ENCODE measurements around the gene GCC2.
"Not testable (repeated sequence)": the region's sequence is repeated elsewhere in the genome, so short reads cannot be mapped to it uniquely, and the experiment has no call there.

The GCC2 gene

DNA sequence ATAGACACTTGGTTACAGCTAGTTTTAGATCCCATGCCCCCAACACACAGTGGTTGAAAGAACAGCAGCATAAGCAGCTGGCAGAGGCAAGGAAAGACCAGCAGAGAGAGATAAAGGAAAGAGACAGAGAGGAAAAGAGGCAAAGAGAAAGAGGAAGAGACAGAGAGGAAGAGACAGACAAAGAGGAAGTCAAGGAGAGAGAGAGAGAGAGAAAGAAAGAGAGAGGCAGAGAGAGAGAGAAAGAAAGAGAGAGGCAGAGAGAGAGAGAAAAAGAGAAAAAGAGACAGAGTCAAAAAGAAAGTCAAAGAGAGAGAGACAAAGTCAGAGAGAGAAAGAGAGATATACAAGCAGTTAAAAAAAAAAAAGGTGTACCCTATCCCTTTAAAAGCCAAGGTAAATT lies 76.3 kb downstream of the GCC2 start:
- DNase-seq (ENCODE audit: low spot score), result not testable (repeated sequence)

DNA sequence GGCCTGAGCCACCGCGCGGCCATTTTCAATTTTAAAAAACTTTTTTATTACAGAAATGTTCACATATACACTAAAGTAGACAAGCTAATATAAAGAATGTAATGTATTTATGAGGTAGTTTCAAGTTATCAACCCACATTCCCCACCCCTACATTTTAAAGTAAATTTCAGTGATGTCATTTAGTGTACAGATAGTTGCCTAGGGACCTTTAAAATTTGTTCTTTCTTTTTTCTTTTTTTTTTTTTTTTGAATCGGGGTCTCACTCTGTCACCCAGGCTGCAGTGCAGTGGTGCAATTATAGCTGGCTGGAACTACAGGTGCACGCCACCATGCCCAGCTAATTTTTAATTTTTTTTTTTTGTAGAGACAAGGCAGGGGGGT lies 82.7 kb downstream of the GCC2 start:
- DNase-seq (ENCODE audit: low spot score), result no peak

DNA sequence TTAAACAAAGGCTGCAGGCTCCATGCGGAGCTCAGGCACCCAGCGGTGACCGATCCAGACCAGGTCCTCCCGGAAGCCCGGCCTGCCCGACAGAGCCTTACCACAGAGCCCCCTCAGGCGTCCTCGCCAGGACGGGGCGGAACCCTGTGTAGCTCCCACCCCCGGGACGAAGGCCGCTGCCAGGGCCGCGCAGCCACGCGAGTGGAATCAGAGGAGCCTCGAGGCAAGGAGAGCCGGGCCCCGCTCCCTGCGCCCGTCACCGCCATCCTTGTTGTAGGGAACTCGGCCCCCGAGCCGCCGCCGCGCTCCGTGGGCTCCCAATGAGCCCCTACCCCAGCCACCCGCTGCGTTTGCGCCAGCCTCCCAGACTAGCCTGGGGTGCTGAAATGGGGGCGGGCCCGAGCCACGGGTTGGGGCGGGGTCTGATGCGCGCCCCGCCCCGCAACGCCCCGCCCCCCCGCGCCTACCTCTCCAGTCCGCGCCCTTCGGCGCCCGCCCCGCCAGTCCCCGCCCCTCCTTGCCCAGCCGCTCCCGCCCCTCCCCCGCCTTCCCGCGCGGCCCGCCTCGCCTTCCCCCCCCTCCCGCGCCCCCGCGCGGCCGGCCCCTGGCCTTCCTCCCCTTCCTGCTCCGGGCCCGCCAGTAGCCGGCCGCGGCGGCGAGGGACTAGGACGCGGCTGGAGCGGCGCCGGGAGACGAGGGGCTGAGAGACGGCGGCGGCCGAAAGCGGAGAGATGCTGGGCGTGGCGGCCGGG lies 85.0 kb downstream of the GCC2 start, which contains the start of gene LIMS1:
Gene LIMS1, plus strand, starts transcription at position 639 of the 752 bp plus-strand sequence. Its CDS starts 93 bp downstream, at position 732.
- DNase-seq (ENCODE audit: low spot score), result peak; percentile 85

DNA sequence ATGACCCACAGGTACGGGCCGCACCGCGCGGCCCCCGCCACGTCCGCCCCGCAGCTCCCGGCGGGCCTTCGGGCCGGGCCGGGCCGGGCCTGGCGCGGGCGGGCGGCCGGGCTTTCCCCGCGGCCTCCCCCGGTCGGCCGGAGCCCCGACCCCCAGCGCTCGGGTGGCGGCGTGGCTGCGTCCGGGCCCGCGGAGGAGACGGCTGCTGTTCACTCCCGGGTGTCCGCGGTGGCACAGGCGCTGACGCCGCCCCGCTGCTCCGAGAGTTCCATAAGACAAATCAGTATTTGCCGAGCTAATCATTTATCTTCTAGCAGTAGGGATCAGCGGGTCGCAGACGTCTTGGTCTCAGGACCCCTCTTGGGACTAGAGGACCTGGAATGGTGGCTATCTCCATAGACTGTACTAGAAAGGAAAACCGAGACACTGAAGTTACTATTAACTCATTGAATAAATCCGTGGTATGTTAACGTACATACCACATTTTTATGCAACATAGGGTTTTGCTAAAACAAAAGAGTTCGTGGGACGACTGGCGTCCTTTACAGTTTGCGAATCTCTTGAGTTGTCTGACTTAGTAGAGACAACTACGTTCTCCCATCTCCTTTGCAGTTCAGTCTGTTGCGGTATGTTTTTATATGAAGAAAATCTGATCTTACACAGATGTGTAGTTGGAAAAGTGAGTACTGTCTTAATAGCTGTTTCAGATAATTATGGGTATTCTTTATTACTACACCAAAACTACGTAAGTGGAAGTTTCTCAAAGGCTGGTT lies 85.8 kb downstream of the GCC2 start:
- DNase-seq (ENCODE audit: low spot score), result peak; percentile 28

DNA sequence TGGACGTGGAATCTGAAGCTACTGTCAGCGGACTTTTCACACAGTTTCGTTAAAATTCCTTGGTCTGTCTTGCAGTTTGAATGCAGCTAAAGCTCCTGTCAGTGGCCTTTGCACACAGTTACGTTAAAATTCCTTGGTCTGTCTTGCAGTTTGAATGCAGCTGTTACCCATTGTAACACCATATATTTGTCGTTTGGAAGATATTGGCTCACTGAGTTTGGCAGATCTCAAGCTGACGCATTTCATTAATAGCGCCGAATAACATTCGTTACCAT lies 86.3 kb downstream of the GCC2 start:
- DNase-seq (ENCODE audit: low spot score), result no peak

DNA sequence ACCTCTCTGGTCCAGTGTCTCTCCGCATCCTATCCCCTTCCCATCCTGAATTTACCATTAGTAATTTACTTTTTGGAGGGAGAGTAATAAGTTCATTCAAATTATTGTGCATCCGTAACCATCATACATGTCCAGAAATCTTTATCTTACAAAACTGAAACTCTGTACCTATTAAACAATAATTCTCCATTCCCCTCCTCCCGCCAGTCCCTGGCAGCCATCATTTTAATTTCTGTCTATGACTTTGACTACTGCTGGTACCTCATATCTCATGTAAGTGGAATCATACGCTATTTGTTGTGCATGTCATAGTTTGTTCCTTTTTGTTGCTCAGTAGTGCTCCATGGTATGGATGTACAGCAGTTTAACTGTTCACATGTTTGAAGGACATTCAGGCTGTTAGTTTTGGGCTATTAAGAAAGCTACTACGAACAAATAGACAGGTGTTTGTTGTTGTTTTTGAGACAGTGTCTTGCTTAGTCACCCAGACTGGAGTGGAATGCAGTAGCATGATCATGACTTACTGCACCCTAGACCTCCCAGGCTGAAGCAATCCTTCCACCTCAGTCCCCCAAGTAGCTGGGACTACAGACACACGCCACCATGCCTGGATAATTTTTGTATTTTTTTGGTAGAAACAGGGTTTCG lies 87.3 kb downstream of the GCC2 start:
- no peak for DNase-seq (ENCODE audit: low spot score)

DNA sequence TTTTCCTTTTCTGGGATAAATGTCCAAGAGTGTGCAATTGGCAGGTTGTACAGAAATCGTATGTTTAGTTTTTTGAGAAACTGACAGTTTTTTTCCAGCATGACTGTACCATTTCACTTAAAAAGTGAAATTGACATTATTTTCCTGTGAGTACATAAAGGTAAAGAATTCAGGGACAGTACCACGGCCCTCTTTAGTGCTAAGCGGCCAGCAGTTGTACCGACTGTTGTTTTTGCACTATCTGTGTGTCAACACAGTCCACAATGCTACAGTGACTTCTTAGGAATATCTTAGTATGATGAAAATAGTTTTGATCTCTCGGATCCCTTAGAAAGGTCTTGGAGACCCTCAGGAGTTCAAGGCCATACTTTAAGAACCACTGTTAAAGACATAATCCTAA lies 87.9 kb downstream of the GCC2 start:
- no peak for DNase-seq (ENCODE audit: low spot score)

DNA sequence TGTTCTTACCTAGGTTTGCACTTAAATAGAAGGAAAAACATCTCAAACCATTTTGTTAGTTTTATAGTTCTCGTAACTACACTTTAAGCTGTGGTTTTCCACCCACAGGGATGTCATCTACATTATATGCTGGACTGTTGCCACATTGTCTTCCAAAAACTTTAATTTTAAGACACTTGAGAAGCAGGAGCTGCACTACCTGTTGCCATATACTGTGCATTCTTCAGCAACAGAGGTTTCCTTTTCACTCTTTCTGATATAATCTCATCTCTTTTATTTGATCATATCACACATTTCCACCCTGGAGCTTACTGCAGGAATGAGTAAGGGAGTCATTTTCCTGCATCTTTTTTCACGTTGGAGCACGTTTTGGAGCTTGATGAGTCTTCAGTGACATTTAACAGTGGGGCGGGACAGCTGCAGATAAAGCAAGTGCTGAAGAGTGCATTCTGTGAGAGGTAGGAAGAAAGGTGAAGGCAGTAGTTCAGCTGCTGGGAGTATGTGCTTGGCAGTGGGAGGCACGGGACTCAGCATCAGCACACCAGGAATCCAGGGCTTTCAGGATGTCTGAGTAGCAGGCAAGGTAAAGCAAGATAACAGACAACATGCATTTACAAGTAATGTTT lies 89.1 kb downstream of the GCC2 start:
- no peak for DNase-seq (ENCODE audit: low spot score)

DNA sequence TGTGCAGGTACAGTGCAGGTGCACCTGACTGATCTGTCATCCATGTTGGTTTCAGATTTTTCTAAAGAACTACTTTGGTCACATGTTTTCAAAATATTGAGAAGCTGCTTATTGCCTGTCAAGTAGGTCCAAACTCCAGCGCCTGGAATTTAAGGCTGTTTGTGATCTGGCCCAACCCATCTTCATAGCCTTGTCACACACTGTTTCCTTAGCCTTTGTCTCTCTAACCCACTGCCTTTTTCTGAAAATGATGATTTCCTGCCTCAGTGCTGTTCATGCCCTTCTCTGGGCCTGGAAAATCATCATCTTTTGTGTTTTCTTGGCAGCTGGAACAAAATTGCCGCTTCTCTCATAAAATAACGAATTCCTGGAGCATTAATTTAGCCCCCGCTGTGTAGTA lies 92.4 kb downstream of the GCC2 start:
- no peak for DNase-seq (ENCODE audit: low spot score)

DNA sequence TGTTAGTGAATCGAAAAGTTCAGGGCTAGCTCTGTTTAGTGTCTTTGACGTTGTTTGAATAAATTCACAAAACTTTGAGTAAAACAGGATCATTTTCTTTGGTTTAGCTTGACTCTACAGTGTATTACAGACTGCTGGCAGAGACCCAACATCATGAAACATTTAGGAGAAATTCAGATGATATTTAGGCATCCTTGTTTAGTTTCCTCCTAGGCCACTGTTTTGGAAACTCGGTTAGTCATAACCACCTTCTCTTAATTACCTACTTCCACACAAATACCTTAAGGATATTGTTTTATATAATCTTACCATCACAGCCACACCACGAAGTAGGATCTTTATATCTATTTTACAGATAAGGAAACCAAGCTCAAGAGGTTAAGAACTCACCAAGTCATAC lies 93.1 kb downstream of the GCC2 start:
- DNase-seq (ENCODE audit: low spot score), result no peak

DNA sequence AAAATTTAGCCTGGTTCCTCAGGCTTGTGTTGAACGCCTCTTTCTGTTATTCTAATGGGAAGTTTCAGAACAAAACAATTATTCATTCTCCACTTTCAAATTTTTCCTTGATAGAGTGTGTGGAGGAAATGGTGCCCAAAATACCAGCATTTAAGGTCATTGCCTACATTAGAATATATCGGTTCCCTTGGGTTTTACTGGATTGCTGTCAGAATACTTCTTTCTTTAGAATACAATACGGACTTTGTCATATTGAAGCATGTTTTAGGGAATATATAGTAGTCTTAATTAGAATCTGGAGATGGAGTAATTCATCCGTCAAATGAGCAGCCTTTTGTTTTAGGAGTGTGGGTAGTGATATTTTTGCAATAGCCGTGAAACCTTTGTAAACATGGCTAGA lies 98.6 kb downstream of the GCC2 start:
- DNase-seq (ENCODE audit: low spot score), result no peak

DNA sequence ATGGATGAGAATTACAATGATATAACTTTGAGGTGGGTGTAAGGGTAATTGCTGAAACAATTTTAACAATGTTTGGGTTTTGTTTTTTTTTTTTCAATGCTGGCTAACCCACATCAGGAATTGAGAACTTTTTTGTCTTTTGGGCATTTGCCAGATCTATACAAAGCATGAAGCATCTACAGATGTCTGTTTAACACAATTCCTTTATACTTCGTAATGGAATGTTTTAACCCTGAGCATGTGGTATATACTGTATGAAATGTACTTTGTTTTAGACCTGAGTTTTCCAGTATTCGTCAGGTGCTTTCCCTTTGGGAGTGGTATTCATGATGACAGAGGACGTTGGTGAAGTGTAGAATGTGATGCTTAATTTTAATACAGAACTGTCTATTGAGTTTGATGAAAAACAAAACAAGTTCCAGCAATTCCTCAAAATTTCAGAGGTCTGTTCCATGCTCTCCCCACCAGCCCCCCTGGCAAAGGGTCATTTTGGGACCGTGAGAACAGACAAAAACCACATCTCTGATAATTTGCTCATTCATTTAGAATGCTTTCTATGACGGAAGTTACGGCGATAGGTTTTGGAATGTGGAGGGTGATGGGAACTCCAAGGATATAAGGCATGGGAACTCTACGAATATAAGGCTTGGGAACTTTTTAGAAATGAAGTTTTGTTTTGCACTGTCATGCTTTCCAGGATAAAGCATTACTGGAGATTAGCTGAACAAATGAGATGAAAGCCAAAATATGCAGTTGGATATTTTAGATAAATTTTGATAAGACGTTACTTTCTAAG lies 99.4 kb downstream of the GCC2 start:
- no peak for DNase-seq (ENCODE audit: low spot score)

DNA sequence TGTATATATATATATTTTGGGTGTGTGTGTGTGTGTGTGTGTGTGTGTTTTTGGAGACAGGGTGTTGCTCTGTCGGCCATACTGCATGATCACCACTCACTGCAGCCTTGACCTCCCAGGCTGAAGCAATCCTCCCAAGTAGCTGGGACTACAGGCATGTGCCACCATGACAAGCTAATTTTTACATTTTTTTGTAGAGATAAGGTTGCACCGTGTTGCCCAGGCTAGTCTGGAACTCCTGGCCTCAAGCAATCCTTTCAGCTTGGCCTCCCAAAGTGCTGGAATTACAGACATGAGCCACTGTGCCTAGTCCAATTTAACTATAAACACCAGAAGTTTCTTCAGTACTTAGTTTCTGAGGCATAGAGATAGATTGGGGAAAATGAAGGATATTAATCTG lies 103.6 kb downstream of the GCC2 start:
- no peak for DNase-seq (ENCODE audit: low spot score)

DNA sequence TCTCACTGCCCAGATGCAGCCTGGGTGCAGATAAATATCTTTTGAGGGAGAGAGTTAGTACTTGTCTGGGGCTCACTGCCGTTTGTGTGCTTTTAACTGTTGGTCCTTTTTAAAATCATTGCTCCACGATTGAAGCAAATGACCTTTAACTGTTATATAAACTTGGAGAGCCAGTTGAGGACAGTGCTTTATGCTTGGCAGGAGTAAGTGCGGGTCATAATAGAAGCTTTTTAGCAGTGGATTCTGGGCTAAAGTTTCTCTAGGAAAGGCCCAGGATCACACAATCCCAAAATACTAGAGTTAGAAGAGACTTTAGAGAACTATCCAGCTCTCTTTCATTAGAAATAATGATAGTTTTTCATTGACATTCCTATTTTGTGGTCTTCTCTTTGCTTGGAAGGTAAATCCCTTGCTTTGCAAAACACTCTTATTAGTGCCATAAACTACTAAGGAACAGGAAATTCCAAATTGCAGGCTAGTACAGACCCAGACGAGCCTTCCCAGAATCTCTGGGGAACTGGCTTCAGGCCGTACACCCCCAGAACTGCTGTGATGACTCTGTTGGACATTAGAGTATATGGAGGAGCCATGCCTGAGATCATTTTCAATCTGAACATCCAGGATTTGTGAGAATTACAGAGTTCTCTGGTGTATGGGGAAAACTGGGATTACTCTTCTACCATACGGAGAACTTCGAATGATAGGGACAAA lies 104.4 kb downstream of the GCC2 start:
- DNase-seq (ENCODE audit: low spot score), result no peak

DNA sequence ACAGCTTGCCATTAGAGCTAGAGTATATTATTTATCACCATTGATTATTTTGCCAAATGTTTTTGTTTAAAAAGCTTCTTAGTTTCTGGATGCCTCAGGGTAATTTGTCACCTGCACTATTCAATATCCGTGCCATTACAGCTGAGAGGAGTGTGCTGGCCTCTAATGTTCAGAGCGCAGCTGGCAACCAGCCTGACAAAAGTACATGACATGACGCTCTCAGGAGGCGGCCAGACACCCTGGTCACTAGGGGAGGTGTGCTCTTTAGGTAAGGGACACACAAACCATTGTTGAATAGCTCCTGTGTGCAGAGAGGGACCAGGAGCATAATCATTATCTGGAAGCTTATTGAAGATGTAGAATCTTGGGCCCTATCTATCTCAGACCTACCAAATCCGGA lies 105.5 kb downstream of the GCC2 start:
- no peak for DNase-seq (ENCODE audit: low spot score)

DNA sequence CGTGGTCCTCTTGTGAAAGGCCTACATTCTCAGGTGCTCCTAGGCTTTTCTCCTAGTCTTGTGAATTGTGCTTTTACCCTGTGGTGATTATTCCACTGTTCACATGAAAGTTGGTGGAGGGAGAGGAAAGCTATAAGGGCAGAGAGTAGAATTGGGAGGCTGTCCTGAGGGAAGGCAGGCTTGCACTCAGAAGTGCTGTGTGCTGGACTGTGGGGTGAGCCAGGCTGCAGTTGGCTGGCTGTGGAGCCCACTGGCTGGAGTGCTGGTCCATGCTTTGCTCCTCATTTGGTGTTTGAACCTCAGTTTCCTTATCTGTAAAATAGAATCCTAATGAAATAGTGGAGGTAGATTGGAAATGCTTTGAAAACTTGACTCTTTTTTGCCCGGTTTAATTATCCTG lies 106.6 kb downstream of the GCC2 start:
- DNase-seq (ENCODE audit: low spot score), result no peak

DNA sequence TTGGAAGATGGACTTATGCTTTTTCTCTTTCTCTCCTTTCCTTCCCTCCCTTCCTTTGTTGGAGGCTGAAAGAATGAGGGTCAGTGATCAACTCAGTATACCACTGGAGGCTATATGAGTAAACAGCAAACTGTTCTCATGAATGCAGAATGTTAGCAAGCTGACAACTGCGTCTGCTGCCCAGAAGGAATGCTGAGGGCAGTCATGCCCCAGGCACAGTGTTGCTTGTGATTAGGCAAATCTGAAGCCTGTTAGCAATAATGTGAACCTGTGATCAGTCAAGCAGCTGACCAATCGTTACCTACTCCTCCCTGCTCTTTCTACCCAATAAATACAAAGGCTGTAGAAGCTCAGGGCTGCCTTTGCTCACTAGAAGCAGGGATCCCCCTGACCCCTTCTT lies 107.6 kb downstream of the GCC2 start:
- not testable (repeated sequence) for DNase-seq (ENCODE audit: low spot score)

Measured in CD4-positive, alpha-beta T cell treated with Interleukin-15 for 4 hours (primary cell).